HFF-Myc (cell line): ENCODE results near the gene RSRC1.

Experiments
- DNase-seq: peaks from one replicate; pipeline ENCODE4 v3.0.0-alpha.2; 2011; ENCODE audit warnings: low read depth; ENCODE audit errors: extremely low read depth
- H3K4me3 ChIP-seq: replicated peaks from 2 replicates; pipeline ENCODE4 v1.5.1; 2011; ENCODE audit warnings: low read depth, mild to moderate bottlenecking, control low read depth, low read length
- TF ChIP-seq, protein P1 (sequence below): IDR thresholded peaks from 2 replicates; pipeline ENCODE4 v1.5.1; 2012; ENCODE audit warnings: mild to moderate bottlenecking, low read depth, low read length, control low read depth; ENCODE audit errors: missing control alignments

Gene RSRC1

DNA sequence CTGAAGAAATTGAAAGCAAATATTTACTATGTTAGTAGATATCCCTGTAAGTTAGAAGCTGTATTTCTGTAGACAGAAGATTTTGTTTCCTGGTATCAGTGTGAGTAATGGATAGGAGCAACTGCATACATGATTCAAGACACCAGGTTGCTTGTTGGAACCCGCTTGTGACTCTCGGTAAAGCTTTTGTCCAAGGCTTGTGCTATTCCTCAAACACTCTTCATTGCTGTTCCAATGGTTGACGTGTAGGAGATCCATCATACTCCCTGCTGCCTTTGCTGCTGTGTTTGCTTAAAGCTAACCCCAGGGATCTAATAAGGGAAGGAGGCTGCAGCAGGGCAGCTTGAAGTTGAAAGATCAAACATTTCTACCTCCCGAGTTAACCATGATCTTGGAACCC, 160.1 kb downstream of the RSRC1 start:
- no peak overlapping the region for H3K4me3 ChIP-seq
- no peak for DNase-seq
- TF ChIP-seq, protein P1, sequence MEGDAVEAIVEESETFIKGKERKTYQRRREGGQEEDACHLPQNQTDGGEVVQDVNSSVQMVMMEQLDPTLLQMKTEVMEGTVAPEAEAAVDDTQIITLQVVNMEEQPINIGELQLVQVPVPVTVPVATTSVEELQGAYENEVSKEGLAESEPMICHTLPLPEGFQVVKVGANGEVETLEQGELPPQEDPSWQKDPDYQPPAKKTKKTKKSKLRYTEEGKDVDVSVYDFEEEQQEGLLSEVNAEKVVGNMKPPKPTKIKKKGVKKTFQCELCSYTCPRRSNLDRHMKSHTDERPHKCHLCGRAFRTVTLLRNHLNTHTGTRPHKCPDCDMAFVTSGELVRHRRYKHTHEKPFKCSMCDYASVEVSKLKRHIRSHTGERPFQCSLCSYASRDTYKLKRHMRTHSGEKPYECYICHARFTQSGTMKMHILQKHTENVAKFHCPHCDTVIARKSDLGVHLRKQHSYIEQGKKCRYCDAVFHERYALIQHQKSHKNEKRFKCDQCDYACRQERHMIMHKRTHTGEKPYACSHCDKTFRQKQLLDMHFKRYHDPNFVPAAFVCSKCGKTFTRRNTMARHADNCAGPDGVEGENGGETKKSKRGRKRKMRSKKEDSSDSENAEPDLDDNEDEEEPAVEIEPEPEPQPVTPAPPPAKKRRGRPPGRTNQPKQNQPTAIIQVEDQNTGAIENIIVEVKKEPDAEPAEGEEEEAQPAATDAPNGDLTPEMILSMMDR = no peak

DNA sequence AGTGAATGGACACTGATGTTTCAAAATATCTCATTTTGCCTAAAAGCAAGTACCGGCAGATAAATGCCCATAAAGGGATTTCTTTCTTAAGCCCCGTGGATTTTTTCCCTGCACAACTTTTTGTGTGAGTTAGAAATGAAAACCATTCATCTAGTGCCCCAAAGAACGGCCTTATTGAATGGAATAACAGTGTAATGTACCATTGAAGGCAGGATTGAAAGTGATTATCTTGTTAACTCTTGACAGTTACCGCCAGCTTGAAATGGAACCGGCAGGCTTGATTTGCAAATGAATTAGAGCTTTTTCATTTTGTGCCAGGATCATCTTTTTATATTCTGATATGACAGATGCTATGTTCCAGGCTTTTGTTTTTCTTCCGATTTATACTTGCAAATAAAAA, 162.2 kb downstream of the RSRC1 start:
- no peak overlapping the region for H3K4me3 ChIP-seq
- TF ChIP-seq, protein P1 = no peak
- DNase-seq = no peak

DNA sequence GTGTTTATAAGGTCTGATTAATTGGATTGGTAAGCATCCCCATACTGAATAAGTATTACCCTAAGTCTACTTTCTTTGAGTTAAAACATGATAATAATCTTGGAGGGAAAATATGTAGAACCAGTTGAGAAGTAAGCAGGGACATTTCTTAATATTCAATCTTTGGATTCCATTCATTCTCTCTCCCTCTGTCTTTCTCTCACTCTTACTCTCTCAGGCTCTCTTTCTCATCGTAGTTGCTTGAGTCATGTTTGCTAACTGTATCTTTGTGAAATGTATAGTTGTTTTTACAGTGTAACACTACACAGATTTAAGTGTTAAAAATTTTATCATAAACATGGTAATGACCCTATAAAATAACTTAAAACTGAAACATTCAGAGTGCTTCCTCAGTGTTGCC, 163.8 kb downstream of the RSRC1 start:
- H3K4me3 ChIP-seq = no peak overlapping the region
- TF ChIP-seq, protein P1 = no peak
- no peak for DNase-seq

DNA sequence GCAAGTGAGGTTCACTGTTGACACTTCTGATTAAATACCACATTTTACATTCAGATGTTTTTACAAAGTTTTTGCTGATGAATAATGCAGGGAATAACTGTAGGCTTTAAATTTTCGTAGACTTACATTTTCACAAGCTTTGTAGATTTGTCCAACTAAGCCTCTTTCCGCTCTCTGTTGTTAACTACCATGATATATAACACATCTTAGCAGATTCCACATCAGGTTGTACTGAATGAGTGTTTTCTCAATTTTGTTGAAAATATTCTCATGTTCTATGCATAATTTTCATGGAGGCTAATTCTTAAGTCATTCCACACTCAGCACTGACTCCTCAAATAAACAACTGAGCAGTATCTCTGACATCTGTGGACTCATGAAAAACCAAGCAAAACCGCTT, 168.3 kb downstream of the RSRC1 start:
- DNase-seq = no peak
- H3K4me3 ChIP-seq = no peak overlapping the region
- TF ChIP-seq, protein P1 = no peak

DNA sequence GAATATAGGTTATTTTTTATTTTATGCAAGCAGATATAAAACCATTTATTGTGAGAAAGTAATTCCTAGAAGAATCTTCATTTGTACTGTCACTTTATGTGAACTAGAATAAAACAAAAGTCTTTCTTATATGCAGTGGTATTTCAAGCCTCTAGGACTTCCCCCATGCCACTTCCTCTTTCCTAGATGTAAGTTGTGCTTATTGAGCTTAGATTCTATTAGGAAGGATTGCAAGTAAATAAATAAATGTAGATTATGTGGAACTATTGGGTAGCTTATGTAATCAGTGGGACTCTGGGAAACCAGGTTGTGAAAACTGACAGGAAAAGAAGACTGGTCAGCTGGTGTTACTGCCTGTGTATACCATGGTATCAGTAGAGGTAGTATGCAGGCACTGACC, 169.7 kb downstream of the RSRC1 start:
- no peak for DNase-seq
- TF ChIP-seq, protein P1 = no peak
- no peak overlapping the region for H3K4me3 ChIP-seq

DNA sequence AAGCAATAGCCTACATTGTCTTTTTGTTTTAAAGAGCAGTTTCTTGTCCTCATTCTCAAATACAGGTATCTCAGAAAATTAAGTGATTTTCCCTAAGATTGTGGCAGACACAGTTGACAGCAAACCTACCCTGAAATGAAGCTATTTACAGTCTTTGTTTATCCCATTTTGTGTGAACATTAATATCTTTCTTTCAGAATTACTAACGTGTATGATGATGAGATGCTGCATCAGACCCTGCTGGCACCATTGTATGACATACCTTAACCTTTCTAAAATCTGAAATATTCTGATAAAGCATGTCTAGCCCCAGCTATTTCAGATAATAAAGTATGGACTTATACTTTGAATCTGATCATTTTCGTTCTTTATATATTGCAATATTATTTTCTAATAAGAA, 185.9 kb downstream of the RSRC1 start:
- no peak for DNase-seq
- TF ChIP-seq, protein P1 = no peak
- H3K4me3 ChIP-seq = no peak overlapping the region

DNA sequence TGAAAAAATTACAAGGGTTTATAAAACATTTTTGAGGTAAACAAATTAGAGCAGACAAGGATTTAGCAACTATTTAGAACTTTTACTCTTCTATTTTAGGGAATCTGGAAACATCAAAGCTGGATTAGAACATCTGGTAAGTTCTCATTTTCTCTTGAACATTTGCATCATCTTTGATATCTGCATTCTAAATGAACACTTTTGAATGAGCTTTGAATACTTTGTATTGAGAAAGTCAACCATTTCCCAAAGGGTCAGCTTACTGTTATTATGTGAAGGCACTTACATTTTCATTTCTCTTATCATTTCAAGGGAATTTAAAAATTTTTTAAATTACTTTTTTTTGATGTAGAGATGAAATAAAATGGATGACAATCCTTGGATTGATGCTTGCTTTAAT, 188.1 kb downstream of the RSRC1 start:
- DNase-seq = no peak
- TF ChIP-seq, protein P1 = no peak
- H3K4me3 ChIP-seq = no peak overlapping the region
